Activated gamma-delta T cell treated with Interleukin-2 at 50 U/mL for 16 hours (primary cell): ENCODE results near the gene ZNF319.

Experiments
- DNase-seq: peaks from one replicate; pipeline ENCODE4 v3.0.0-alpha.2; 2020

The ZNF319 gene

DNA sequence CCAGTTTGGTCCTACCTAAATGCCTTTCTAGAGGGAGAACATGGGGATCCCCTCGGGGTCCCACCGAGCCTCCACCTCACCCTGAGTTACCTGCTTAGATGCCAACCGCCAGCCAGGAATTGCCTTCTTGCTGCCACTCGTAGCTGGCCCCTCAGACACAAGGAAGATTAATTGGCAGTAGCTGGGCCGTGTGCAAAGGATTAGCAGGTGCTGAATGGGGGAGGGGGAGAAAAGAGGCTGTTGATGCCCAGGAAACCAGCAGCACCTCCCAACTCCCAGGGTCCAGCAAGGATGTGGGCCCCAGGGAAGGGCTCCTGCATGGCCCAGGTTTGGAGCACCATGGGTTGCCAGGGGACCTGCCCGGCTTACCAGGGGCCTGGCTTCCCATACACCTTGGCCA, 29.5 kb downstream of the ZNF319 start, which contains the start of gene CNGB1:
Gene CNGB1, minus strand, starts transcription at position 159 of the 400 bp plus-strand sequence. CDS start 3,842 bp downstream, outside the sequence.
- DNase-seq, result no peak

DNA sequence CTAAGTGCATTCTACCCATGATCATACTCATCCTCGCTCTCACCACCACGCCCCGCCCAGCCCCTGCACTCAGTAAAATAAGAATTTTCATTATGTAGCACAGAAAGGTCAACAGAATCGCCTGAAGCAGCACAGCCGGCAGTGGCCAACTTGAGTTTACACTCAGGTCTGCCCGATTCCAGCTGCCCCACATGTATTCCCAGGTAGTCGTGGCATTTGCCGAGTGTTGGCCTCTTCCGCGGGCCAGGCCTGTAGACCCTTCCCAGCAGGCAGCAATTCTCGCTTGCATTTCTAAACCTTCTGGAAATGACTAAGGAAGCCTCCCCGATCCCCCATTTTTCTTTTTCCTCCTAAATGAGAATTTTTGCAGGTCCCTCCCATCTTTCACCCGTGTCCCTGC, 30.2 kb downstream of the ZNF319 start:
- DNase-seq, result no peak

DNA sequence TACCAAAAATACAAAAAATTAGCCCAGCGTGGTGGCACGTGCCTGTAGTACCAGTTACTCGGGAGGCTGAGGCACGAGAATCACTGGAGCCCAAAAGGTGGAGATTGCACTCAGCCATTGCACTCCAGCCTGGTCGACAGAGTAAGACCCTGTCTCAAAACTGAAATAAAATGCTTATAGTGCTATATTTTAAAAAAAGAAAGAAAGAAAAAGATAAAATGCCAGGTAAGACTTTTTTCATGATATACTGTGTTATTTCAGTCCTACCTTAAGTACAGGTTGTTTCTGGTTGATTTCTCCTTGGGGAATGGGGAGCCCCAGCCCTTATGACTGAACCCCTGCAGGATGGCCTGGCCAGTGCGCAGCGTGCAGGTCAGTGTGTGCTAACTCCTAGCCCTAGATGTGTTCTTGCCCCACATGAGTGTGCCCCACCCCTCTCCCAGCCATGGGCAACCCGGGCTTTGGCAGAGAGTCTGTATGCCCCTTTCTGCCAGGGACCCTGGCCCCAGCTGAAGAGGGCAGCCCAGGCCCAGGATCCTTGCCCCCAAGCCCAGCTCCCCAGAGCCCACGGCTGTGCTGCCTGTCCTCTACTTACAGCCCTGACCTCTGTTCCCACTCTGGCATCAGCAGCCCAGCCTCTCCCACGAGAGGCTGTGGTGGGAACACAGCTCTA, 30.9 kb downstream of the ZNF319 start:
- DNase-seq, result no peak

DNA sequence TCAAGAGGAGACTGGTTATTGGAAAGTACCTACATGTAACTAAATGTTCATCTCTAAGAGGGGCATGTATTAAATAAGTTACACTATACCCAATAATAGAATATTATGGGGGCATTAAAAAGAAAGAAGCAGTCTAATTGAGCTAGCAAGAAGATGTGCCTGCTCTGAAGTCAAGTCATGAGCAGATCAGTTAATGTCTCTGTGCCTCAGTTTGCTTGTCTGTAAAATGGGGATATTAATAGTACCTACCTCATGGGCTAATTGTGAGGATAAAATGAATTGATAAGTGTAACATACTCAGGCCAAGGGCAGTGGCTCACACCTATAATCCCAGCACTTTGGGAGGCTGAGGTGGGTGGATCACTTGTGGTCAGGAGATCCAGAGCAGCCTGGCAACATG, 32.6 kb downstream of the ZNF319 start:
- DNase-seq, result no peak

DNA sequence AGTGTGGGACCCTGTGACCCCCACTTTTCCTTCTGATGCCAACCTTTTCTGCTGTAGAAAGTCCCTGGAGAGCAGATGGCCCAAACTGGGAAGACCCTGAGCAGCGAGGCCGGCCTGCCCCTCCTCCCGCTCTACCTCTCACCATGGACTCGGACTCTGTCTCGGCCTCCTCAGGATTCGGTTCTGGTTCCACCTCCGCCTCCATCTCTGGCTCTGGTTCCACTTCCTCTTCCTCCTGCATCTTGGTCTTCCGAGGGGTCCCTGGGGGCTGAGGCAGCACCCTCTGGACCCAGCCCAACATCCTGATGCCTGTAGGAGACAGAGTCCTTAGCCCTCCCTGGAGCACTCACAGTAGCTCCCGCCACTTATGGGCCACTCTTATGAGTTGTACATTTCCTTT, 33.5 kb downstream of the ZNF319 start:
- no peak for DNase-seq

DNA sequence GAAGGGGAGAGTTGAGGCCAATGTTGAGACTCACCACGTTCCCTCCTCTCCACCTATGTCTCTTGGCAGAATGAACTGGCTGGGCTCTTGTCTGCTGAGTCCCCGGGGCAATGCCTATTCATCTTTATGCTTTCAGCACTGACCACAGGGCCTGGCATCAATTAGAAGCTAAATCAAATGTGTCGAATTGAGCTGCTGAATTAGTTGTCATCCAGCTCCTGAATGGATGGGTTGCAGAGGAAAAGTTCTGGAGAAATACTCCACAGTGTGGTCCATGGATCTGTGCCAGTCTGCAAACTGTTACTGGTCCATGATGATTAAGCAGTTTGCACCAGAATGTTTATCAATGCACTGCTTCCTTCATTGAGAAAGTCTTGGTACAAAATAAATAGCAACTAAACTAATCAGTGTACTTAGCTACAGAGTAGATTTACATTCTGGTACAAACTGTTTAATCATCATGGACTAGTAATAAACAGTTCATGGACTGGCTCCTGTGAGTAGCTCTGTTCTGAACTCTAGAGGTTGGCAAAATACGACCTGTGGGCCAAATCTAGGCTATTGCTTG, 34.2 kb downstream of the ZNF319 start:
- DNase-seq, result no peak

DNA sequence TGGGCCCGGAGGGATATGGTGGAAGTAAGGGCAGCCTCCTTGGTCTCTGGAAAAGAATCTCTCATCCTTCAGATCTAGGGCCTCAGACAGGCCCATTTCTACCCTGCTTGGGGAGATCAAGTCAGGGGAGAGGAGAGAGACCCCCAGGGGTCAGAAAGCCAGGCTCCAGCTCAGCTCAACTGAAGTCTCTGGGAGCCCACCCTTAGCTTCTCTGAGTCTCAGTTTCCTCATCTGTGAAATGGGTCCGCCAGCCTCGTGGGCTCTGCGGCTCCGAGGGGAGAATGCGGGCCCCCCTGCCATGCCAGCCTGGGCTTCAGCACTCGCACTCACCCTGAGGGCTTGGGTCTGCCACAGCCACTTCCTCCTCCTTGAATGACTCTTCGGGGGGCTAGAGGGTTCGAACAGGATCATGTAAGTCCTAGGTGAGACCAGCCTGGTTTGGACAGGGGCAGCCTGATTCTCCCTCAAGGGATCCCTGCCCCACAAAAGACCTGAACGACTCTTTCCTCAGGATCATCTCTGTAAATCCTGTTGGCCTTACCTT, 36.2 kb downstream of the ZNF319 start:
- no peak for DNase-seq

DNA sequence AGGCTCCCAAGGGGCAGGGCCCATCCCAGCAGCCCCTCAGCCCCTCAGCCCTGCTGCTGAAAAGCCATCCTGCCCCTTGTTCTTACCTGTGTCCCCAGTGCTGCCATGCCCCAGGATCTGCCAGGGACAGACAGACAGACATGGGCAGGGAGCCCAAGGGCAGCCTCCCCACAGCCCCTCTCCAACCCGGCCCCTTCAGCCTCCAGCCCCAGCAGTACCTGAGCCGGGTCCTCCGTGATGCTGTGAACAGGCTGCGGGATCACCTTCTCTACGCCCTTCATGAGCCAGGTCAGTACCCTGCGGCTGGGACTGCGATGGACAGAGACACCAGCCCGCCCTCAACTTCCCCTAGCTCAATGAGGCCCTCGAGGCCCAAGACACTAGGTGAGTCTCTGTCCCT, 37.7 kb downstream of the ZNF319 start:
- no peak for DNase-seq

DNA sequence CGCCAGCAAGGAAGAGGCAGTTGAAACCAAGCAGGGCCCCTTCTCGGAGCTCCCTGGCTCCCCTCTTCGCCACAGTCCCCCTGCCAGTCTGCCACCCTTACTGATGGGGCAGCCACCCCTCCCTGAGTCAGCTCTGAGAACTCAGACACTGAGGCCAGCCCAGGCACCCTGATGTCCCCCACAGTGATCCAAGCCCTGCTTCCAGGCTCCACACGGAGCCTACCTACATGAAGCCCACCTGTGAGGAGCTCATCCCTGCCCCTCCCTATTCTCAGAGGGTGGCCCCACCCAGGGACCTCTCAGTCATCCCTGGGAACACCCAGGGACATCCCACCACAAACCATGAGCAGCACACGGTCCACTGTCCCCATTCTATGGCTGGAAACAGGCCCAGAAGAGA, 38.4 kb downstream of the ZNF319 start:
- DNase-seq, result no peak

DNA sequence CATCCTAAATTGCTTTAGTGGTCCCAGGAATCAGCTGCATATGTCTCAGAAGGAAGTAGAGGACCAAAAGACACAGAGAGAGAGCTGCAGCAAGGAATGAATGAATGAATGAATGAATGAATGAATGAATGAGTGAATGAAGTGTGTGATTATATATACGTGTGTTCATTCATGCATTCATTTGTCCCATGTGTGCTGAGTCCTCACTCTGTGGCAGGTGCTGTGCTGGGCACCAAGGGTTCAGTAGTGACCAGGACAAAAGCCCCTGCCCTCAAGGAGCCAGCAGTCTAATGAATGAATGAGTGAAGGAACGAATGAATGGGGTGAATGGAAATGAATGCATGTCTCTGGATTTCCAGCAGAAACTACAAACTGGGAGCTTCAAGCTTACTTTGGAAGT, 38.9 kb downstream of the ZNF319 start:
- DNase-seq, result no peak

DNA sequence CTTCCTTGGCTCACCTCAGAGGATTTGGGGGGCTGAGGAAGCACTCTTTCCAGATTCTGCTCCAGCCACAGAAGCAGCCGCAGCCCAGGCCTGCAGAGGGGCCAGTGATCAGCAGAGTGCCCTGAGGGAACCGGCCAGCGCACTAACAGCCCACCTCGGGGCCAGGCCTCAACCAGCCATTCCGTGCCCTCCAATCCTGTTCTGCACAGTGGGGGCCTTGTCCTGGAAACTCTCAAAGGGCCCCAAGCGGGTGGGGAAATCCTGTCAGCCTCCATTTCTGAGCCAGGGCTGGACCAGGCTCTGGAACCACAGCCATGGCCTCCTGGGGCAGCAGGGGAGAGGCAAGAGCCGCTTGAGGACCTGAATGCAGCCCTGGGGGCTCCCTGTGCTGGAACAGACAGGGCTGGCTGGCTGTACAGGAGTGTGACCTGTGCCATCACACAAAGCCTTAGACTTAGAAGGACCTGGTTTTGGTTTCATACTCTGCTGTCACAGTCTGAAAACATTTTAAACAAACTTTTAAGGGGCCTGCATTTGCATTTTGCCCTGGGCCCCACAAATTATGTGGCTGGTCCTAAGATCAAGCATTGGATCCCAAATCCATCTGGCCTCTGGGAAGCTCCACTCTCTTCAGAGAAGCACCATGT, 39.5 kb downstream of the ZNF319 start:
- DNase-seq, result no peak

DNA sequence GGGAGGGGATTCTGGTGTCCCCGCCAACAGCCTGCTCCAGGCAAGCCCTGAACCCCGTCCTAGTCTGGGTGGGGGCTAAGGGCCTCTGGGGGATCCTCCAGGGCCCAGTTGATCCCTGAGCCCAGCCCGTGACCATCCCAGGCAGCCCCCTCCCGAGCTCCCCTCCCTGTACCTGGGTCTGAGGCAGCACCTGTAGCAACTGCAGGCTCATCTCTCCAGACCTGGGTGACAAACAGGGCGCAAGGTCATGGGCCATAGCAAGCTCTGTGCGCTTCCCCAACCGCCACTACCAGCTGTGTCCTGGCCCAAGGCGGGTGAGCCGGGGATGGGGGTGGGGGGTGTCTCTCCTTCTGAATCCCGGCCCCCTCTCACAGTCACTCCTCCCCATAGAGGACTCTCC, 40.2 kb downstream of the ZNF319 start:
- DNase-seq, result no peak

DNA sequence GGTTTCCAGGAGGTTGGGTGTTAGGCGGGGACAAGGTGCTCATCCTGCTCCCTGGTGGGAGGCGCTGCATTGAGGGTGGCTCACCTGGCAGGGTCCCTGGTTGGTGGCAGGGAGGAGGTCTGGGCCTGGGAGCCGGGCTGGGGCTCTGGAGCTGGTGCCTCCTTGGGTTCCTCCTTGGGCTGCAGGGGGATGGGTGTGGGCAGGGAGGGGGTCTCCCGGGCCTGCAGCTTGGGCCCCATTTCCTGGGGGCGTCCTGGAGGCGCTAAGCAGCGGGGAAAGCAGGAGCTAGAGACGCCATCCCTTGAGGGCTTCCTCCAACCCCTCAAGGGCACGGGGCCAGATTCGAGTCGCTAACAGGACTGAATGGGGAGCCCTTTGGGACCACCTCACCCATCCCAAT, 40.7 kb downstream of the ZNF319 start:
- DNase-seq, result no peak

DNA sequence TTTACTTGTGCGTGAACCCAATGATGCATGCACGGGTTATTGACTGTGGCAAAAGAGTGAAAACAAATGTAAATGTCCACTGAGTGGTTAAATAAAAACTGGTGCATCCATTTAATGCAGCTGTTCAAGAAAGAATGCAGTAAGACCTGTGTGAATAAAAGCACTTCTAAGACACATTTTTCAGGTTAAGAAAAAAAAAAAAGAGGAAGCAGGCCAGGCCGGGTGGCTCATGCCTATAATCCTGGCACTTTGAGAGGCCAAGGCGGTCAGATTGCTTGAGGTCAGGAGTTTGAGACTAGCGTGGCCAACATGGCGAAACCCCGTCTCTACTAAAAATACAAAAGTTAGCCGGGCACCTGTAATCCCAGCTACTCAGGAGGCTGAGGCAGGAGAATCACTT, 41.4 kb downstream of the ZNF319 start:
- DNase-seq, result no peak

DNA sequence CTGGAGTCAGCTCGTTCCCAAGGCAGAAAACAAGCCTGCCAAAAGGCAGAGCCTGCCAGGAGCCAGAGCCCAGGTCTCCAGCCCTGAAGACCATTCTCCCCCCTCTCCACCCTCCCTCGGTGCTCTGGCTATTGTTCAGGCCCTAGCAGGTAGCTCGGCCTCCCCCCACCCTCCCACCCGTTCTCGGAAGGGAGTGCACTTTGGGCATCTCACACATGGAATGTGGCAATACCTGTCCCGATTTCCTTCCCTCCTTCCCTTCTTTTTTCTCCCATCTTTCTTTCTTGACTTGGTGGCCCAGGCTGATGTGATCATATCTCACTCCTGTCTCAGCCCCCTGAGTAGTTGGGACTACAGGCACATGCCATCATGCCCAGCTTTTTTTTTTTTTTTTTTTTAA, 41.9 kb downstream of the ZNF319 start:
- no peak for DNase-seq

DNA sequence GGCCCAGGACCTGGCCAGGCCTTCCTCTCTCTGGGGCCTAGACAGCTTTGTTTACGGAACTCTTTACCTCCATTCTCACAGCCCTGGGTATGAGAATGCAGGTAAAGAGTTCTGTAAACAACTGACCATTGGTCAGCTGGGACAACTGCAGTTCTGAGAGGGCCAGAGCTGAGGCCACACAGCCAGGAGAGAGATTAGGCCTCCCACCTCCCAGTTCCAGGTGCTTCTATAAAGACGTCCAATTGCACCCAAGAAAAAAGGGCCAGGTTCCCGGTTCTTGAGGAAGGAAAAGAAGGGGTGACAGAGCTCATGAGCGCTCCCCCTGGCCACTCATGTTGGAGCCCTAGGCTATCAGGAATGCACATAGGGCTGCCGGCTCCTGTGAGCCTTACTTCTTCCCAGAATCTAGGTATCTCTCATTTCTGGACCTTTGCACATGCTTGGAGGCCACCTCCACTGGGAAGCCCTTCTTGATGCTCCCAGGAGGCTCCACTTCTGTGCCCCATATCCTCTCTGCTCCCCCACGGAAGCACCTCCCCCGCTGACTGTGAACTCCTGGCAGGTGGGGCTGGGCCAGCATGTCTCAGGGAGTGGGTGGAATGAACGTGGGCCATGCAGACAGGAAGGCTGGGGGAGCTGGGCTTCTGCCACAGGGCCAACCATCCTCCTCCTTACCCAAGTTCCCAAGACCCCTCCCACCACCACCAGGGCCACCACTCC, 42.6 kb downstream of the ZNF319 start:
- DNase-seq, result no peak

DNA sequence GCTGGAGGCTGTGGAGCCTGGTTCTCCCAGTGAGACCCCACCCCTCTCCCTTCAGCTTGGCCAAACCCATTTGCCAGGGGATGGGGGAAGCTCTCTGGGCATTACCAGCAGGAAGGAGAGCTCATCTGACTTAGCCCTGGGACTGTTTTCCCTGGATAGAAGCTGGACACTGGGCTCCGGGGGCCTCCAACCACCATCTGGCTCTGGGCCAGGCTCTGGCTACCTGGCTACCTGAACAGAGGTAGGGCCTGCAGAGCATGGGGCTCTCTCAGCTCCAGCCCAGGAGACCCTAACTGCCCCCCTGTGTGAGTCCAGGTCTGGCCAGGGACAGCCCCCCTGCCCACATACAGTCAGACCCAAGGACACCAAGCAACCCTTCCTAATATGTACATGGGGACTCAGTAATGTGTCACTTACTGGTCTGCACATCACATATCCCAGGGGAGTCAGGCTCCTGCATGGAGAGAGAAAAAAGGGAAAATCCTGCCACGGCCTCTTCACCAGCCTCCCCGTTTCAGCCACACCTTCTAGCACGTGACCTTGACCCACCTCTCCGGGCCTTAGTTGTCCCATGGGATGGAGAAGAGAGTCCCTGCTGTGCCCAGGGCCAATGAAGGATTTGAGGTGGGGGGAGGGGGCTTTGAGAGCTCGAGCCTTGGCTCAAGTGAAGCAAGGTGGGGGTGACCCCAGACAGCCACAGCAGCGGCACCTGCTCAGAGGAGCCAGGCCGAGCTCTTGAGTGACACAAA, 43.4 kb downstream of the ZNF319 start:
- no peak for DNase-seq

DNA sequence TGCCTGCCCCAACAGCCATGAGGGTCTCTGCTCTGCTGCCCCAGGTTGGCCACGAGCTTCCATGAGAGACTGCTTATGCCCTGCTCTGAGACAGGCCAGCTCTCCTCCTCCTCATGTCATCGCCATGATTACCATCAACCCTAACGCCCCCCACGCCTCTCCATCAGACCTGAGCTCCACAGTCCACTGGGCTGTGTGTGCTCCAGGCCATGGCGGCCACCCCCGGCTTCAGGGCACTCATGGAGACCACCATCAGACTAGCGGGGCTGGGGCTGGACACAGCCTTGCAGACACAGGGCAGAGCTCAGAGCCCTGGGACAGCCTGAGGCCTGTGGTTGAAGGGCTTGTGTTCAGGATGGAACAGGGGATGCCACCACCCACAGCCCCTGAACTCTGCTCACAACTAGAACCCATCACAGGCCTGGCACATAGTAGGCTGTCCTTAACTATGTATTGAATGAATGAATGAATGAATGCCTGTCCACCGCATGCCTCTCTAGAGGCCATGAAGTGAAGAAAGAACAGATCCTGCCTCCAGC, 44.1 kb downstream of the ZNF319 start:
- DNase-seq, result no peak

DNA sequence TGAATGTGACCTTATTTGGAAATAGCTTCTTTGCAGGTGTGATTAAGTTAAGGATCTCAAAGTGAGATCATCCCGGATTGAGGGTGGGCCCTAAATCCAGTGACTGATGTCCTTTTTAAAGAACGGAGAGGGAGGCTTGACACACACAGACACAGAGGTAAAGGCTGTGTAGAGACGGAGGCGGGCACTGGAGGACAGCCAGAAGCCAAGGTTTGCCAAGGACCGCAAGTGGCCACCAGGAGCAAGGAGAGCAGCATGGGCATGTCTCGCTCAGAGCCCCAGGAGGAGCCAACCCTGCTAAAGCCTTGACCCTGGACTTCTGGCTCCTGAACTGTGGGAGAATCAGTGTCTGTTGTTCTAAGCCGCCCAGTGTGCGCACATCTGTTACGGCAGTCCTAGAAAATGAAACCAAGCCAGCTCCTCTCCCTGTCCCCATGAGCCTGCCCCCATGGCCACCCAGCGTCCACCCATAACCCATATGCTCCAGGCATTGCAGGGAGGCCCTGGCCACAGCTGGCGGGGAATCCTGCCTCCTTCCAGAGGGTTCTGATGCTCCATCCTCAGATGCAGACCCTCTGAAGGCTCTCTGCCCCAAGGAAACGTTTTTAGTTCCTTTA, 44.8 kb downstream of the ZNF319 start:
- no peak for DNase-seq

DNA sequence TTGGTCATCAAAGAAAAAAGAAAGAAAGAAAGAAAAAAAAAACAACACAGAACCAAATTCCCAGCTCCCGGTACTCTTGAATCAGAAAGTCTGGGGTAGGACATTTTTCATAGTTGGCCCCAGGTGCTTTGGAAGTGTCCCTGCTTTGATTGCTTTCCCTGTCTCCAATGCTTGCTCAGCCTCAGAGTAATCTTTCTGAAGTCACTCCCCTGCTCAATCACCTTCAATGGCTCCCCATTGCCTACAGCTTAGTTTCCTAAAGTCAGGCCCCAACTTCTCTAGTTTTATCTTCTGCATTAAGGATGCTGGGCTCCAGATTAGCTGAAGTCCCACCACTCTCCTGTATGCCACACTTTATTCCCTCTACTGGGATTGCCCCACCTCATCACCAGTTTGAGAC, 46.6 kb downstream of the ZNF319 start:
- no peak for DNase-seq

DNA sequence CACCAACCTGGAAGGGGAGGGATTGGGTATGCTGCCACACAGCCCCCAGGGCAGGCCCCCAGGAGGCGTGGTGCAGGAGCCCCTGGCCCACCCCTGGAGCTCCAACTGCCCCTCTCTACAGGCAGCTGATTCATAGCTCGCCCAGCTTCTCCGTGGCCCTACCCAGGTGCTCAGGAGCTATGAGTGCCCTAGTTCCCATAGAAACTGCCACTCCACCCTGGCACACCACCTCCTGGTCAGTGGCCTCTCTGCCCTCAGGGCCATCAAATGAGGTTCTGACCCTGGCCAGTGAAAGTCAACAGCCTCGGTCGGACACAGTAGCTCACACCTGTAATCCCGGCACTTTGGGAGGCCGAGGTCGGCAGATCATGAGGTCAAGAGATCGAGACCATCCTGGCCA, 47.6 kb downstream of the ZNF319 start:
- DNase-seq, result no peak
